Activated CD4-positive, alpha-beta T cell treated with anti-CD3 and anti-CD28 coated beads, Interleukin-10, Interleukin-2, amounts not matched to agents 100 ng/mL and 50 ng/mL, durations not matched to agents 16 hours and 8 hours (primary cell): Measurements from ENCODE around the gene PIM1.
"Not testable (repeated sequence)": the region's sequence is repeated elsewhere in the genome, so short reads cannot be mapped to it uniquely, and the experiment has no call there.

Experiments
- DNase-seq: peaks from one replicate; pipeline ENCODE4 v3.0.0-alpha.2; 2020

The PIM1 gene

GRCh38 chr6:37171970-37172812 is 2.2 kb downstream of the PIM1 start:
- peak; percentile 95 for DNase-seq

- DNase-seq = no peak
These were observed 3.0 kb downstream of the PIM1 start for GRCh38 chr6:37172912-37173492.

GRCh38 chr6:37173493-37174195 is 3.7 kb downstream of the PIM1 start:
- DNase-seq = peak; percentile 65

- DNase-seq = no peak
These were observed 4.2 kb downstream of the PIM1 start for GRCh38 chr6:37174196-37174514.

GRCh38 chr6:37174515-37175331 is 4.8 kb downstream of the PIM1 start:
- no peak for DNase-seq

GRCh38 chr6:37175332-37176267 is 5.6 kb downstream of the PIM1 start:
- DNase-seq = peak; percentile 54

GRCh38 chr6:37176268-37177076 is 6.5 kb downstream of the PIM1 start:
- DNase-seq = no peak

GRCh38 chr6:37177077-37177934 is 7.4 kb downstream of the PIM1 start:
- DNase-seq = no peak

GRCh38 chr6:37177935-37178517 is 8.1 kb downstream of the PIM1 start:
- DNase-seq = no peak

- DNase-seq = no peak
These were observed 10.1 kb downstream of the PIM1 start for GRCh38 chr6:37180075-37180474.

GRCh38 chr6:37180610-37181009 is 10.7 kb downstream of the PIM1 start:
- not testable (repeated sequence) for DNase-seq

- peak; percentile 93 for DNase-seq
These were observed 13.0 kb downstream of the PIM1 start for GRCh38 chr6:37182736-37183590.

GRCh38 chr6:37185949-37186720 is 16.2 kb downstream of the PIM1 start:
- DNase-seq = not testable (repeated sequence)

- no peak for DNase-seq
These were observed 17.5 kb downstream of the PIM1 start for GRCh38 chr6:37187321-37188022.

- no peak for DNase-seq
These were observed 19.1 kb downstream of the PIM1 start for GRCh38 chr6:37188962-37189510.

GRCh38 chr6:37190159-37190535 is 20.2 kb downstream of the PIM1 start:
- DNase-seq = peak; percentile 55

- no peak for DNase-seq
These were observed 22.7 kb downstream of the PIM1 start for GRCh38 chr6:37192666-37193065.
